Adipocyte (in vitro differentiated cells): ENCODE data around the gene ANKRD9.

Experiments used
- DNase-seq: peaks from one replicate; pipeline ENCODE4 v3.0.0-alpha.2; 2015; ENCODE audit warnings: low read depth
- H3K27me3 ChIP-seq: replicated peaks from 2 replicates; pipeline ENCODE4 v1.7.0; 2013; ENCODE audit warnings: mild to moderate bottlenecking, low read length, moderate library complexity; ENCODE audit not compliant: control insufficient read depth, insufficient read depth
- H3K36me3 ChIP-seq: 2 replicates; pipeline ENCODE4 v1.7.0; 2013; ENCODE audit warnings: low read length, mild to moderate bottlenecking, moderate library complexity; ENCODE audit not compliant: control insufficient read depth, insufficient read depth, severe bottlenecking
- H3K4me1 ChIP-seq: 2 replicates; pipeline ENCODE4 v1.7.0; 2013; ENCODE audit warnings: mild to moderate bottlenecking, low read length, moderate library complexity; ENCODE audit not compliant: control insufficient read depth, insufficient read depth
- H3K4me3 ChIP-seq: 2 replicates; pipeline ENCODE4 v1.7.0; 2013; ENCODE audit warnings: mild to moderate bottlenecking, low read length, moderate library complexity
- H3K9ac ChIP-seq: 2 replicates; pipeline ENCODE4 v1.7.0; 2013; ENCODE audit warnings: mild to moderate bottlenecking, low read length, moderate library complexity
- H3K9me3 ChIP-seq: 2 replicates; pipeline ENCODE4 v1.7.0; 2013; ENCODE audit warnings: mild to moderate bottlenecking, low read length, moderate library complexity; ENCODE audit not compliant: control insufficient read depth

Gene ANKRD9

DNA sequence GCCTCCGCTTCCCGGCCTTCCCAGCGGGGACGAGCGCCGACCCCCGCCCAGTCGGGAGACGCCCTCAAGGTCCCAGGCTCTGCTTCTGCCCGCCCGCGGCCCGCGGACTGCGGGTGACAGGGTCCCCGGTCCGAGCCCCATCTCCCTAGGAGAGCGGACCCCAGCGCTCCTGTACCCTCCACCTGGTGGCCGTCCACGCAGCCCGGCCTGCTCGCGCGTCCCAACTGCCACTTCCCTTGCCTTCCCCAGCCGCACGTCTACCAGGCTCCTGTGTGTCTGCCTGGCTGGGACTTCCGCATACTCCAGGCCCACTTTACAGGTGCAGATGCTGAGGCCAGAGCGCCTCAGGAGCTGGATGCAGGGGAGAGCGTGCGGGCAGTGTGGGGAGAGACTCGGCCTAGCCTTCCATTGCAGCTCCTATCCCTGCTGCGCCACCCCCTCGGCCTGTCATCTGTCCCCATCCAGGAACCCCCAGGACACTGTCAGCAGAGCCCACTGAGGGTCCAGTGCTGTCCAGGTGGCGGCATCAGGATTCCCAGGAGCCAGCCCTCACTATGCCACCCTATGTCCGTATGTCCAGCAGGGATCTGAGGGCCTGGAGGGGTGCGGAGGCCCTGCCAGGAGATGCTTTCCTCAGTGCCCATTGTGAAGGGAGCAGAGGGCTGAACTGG is 8.0 kb upstream of the ANKRD9 start:
- H3K9me3 ChIP-seq, result no peaks in the 10 kb centered on the region
- no peak for DNase-seq
- H3K27me3 ChIP-seq, result no peaks in the 10 kb centered on the region
- H3K9ac ChIP-seq, result peak overlapping the region; percentile 83
- H3K4me3 ChIP-seq, result peak overlapping the region; percentile 81
- H3K4me1 ChIP-seq, result peaks cover 5% of the 10 kb centered on the region
- no peaks in the 10 kb centered on the region for H3K36me3 ChIP-seq

DNA sequence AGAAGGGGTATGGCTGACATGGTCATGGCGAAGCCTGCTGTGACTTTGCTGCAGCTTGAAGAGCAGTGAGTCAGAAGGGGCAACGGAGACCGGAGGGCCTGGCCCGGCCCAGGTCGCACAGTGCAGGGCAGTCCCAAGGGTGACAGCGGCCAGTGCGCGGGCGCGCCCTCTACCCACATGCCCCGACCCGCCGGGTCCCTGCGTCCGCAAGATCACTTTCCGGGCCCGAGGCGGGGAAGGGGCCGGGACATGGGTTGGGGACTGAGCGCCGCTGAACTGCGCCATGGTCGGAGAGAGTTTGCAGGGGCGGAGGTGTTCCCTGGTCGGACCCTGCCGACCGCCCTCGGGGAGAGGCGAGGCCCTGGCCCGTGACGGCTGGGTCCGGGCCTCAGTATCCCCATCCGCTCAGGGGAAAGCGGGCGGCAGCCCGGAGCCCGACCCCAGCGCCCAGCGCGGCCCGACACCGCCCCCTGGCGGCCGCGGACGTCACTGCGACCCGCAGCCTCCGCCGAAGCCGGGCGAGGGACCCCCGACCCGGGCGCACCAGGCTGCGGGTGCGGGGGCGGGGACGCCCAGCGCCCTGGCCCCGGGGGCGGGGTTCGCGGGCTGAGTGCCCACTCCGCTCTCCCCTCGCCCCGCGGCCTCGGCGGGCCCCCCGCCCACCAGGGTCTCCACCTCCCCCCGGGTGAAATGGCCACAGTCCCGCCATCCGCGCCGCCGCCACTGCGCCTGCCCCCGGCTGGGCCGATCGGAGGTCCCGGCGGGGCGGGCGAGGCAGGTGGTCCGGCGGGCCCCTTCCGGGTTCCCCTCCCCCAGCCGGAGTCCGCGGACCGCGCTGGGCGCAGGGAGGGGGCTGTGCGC is 7.2 kb upstream of the ANKRD9 start:
- peak overlapping the region; percentile 83 for H3K9ac ChIP-seq
- DNase-seq, result peak; percentile 69
- peaks cover 12% of the 10 kb centered on the region for H3K4me1 ChIP-seq
- H3K4me3 ChIP-seq, result peak overlapping the region; percentile 81
- no peaks in the 10 kb centered on the region for H3K9me3 ChIP-seq
- H3K27me3 ChIP-seq, result no peaks in the 10 kb centered on the region
- H3K36me3 ChIP-seq, result no peaks in the 10 kb centered on the region

DNA sequence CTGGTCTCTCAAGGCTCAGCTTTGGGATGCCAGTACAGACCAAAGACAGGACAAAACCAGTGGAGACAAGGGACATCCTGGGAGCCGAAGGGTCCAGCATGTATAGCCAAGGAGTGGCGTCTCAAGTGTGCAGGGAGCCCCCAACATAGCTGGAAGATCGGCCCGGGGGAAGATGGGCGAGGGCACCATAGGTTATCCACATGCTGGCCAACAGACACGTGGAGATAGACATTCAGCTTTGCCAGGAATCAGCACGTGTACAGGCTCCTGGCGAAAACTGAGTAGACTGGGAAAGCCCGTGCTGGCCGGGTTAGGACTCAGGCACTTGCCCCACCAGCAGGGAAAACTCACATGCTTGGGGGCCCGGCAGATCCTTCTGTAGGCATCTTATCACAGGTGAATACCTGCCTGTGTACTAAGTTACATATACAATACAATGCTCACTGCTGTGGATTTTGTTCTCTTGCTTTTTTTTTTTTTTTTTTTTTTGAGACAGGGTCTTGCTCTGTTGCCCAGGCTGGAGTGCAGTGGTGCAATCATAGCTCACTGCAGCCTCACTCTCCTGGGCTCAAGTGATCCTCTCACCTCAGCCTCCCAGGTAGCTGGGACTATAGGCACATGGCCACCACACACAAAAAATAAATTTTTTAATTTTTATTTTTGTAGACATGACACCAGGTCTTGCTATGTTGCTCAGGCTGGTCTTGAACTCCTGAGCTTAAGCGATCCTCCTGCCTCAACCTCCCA is 5.6 kb upstream of the ANKRD9 start:
- Histone ChIP-seq H3K4me1 (peaks cover 26% of the 10 kb centered on the region), H3K4me3 (no peak overlapping the region), H3K36me3 (no peaks in the 10 kb centered on the region), H3K9ac (no peak overlapping the region), H3K9me3 (no peaks in the 10 kb centered on the region), H3K27me3 (no peaks in the 10 kb centered on the region)
- no peak for DNase-seq

DNA sequence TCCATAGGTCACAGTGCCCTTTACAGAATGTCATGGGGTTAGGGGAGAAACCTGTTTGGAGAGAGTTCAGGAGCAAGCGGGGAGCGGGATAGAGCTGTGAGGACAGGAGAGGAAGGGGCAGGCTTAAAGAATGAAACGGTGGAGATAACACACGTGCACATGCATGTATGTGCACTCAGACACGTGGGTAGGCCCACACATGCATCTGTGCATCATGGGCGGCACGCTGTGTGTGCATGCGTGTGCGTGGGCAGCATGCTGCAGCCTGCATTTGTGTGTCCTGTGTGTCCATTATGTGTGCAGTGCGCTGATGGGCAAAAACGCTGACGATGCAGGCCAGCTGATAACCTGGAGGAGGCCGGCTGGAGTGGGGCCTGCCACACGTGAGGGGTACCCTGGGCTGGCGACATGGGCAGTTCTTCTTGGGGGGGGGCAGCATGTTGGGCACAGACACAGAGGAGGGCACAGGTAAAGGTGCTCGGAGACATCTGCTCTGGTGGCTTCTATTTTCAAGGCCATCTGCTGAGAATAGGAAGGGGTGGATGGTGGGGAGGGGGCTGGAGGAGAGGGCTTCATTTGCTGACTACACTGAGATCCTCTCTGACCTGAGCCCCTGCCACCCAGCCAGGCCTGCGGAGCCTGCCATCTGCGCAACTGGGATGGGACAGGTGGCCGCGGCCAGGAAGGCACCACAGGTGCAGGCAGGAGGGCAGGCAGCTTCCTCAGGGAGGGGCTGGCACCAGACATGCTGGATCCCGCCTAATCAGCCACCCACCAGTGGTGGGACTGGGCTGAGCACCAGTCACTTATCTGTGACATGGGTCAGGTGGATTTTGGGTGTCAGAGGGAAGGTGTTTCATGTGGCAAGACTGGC is 4.6 kb upstream of the ANKRD9 start:
- H3K9me3 ChIP-seq, result no peaks in the 10 kb centered on the region
- DNase-seq, result no peak
- peaks cover 28% of the 10 kb centered on the region for H3K4me1 ChIP-seq
- no peak overlapping the region for H3K4me3 ChIP-seq
- no peaks in the 10 kb centered on the region for H3K27me3 ChIP-seq
- H3K9ac ChIP-seq, result no peak overlapping the region
- H3K36me3 ChIP-seq, result no peaks in the 10 kb centered on the region

DNA sequence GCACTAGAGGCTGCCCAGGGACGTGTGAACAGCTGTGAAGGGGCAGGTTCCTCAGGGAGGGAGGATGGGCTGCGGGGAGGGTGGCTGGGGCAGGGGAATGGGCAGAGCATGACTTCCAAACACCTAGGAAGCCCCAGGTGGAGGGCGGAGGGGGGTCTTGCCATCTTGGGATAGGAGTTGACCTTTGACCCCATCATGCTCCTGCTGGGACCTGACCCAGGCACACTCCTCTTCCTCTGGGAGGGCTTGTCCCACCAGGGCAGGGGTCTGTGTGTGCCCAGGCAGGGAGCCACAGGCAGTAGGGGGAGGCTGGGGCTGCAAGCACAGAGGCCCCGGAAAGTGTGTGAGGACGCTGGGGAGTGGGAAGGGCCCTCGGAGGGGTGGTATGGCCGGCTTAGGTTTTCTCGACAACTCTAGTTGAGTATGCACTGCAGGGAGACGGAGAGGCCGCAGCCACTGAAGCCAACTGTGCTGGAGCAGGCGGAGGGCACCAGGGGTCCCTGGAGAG is 3.3 kb upstream of the ANKRD9 start:
- H3K9me3 ChIP-seq, result no peaks in the 10 kb centered on the region

DNA sequence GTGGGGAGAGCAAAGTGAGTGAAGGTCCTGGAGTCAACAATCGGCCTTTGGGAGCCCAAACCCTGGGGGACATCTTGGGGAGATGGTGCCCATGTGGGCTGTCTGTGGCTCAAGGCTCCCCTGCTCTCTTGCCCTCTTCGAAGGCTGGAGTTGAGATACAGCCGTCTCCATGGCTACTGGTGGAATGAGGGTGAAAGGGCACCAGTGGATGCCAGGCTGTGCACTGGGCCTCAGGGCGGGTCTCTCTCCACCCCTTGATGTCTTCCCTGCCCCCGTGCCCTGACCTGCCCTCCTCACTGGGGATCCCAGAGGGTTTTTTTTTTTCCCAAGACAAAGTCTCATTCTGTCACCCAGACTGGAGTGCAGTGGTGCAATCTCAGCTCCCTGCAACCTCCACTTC is 2.0 kb upstream of the ANKRD9 start:
- H3K27me3 ChIP-seq, result no peaks in the 10 kb centered on the region
- no peak for DNase-seq
- no peaks in the 10 kb centered on the region for H3K9me3 ChIP-seq
- H3K36me3 ChIP-seq, result peaks cover 3% of the 10 kb centered on the region
- peaks cover 27% of the 10 kb centered on the region for H3K4me1 ChIP-seq
- H3K4me3 ChIP-seq, result no peak overlapping the region
- peak overlapping the region; percentile 75 for H3K9ac ChIP-seq

More for the DNA sequence above, 3.3 kb upstream of the ANKRD9 start:
- H3K27me3 ChIP-seq, result no peaks in the 10 kb centered on the region
- no peak for DNase-seq
- no peak overlapping the region for H3K4me3 ChIP-seq
- peaks cover 28% of the 10 kb centered on the region for H3K4me1 ChIP-seq
- no peak overlapping the region for H3K9ac ChIP-seq
- H3K36me3 ChIP-seq, result no peaks in the 10 kb centered on the region

GRCh38 chr14:102510616-102511520 is 1.3 kb upstream of the ANKRD9 start:
- H3K4me1 ChIP-seq, result peaks cover 24% of the 10 kb centered on the region
- peak overlapping the region; percentile 75 for H3K9ac ChIP-seq
- no peaks in the 10 kb centered on the region for H3K27me3 ChIP-seq
- no peaks in the 10 kb centered on the region for H3K9me3 ChIP-seq
- DNase-seq, result no peak
- H3K4me3 ChIP-seq, result peak overlapping the region; percentile 81
- H3K36me3 ChIP-seq, result peaks cover 6% of the 10 kb centered on the region

GRCh38 chr14:102508774-102509745 is 516 bp downstream of the ANKRD9 start:
- Histone ChIP-seq H3K36me3 (peaks cover 6% of the 10 kb centered on the region), H3K9ac (peak overlapping the region; percentile 84), H3K4me1 (peaks cover 24% of the 10 kb centered on the region), H3K27me3 (no peaks in the 10 kb centered on the region), H3K9me3 (no peaks in the 10 kb centered on the region), H3K4me3 (peak overlapping the region; percentile 85)
- peak; percentile 62 for DNase-seq

DNA sequence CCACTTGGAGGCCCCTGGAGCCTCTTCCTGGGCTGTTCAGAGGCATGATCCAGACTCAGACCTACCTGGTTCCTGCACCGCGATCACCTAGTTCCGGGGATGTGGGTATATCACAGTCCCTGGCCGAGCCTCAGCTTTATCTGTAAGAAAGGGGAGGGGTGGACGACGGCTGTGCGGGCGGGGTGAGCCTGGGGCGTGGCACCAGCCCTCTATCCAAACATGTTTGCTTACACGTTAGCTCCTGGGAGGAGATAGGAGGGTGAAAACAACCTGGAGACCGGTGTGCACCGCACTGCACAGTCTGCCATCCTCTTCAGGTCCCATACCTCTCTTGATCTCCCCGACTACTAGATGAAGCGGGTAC is 1.2 kb downstream of the ANKRD9 start:
- H3K9me3 ChIP-seq, result no peaks in the 10 kb centered on the region
- peaks cover 24% of the 10 kb centered on the region for H3K4me1 ChIP-seq
- peak overlapping the region; percentile 84 for H3K9ac ChIP-seq
- no peak for DNase-seq
- H3K36me3 ChIP-seq, result peaks cover 6% of the 10 kb centered on the region
- no peaks in the 10 kb centered on the region for H3K27me3 ChIP-seq
- peak overlapping the region; percentile 85 for H3K4me3 ChIP-seq
